ENCODE measurements around the gene ARHGAP9. TPM values are rescaled to one million over a fixed set of nuclear protein-coding genes. Genes with fewer than 3 reads are reported as not detected.
"Not testable (repeated sequence)": the region's sequence is repeated elsewhere in the genome, so short reads cannot be mapped to it uniquely, and the experiment has no call there.

The ARHGAP9 gene
- total and polyA plus RNA-seq, 12 donors = 0.83 to 17.7 (median 3.8) TPM

DNA sequence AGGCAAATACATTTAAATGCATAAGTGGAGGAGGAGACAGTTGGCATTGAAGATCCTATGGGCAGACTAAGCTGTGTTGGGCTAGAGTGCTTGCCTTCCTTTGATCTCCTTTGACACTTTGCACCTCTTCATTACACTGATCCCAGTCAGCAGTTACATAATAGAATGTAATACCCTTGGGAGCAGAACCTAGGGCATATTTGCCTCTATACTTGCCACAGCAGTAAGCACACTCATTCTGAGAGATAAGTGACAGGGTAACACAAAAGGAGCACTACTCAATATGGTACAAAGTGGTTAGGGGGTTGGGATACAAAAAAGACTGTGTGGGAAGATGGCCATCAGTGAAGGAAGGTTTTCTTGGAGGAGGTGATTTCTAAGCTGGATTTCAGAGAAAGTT lies 17.2 kb upstream of the ARHGAP9 start:
- H3K27me3 ChIP-seq = no peaks in the 10 kb centered on the region
- peaks cover 4 to 89% (median 41%) of the 10 kb centered on the region in 9 donors for H3K36me3 ChIP-seq
- ATAC-seq (no peak), DNase-seq (no peak)
- H3K27ac ChIP-seq = no peak overlapping the region
- intact Hi-C loops (cut with DNase I) = no loop called here
- no peaks in the 10 kb centered on the region for H3K9me3 ChIP-seq
- TF ChIP-seq, protein P1, sequence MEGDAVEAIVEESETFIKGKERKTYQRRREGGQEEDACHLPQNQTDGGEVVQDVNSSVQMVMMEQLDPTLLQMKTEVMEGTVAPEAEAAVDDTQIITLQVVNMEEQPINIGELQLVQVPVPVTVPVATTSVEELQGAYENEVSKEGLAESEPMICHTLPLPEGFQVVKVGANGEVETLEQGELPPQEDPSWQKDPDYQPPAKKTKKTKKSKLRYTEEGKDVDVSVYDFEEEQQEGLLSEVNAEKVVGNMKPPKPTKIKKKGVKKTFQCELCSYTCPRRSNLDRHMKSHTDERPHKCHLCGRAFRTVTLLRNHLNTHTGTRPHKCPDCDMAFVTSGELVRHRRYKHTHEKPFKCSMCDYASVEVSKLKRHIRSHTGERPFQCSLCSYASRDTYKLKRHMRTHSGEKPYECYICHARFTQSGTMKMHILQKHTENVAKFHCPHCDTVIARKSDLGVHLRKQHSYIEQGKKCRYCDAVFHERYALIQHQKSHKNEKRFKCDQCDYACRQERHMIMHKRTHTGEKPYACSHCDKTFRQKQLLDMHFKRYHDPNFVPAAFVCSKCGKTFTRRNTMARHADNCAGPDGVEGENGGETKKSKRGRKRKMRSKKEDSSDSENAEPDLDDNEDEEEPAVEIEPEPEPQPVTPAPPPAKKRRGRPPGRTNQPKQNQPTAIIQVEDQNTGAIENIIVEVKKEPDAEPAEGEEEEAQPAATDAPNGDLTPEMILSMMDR (IDR thresholded peaks at IDR 0.05) = no peak
- no peak overlapping the region for H3K4me3 ChIP-seq
- no peaks in the 10 kb centered on the region for H3K4me1 ChIP-seq

DNA sequence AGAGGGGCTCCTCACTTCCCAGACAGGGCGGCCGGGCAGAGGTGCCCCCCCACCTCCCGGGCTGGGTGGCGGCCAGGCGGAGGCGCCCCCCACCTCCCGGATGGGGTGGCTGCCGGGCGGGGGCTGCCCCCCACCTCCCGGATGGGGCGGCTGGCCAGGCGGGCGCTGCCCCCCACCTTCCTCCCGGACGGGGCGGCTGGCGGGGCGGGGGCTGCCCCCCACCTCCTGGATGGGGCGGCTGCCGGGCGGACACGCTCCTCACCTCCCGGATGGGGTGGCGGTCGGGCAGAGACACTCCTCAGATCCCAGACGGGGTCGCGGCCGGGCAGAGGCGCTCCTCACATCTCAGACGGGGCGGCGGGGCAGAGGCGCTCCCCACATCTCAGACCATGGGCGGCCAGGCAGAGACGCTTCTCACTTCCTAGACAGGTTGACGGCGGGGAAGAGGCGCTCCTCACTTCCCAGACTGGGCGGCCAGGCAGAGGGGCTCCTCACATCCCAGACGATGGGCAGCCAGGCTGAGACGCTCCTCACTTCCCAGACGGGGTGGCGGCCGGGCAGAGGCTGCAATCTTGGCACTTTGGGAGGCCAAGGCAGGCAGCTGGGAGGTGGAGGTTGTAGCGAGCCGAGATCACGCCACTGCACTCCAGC lies 15.5 kb upstream of the ARHGAP9 start:
- H3K4me3 ChIP-seq; ATAC-seq; H3K9me3 ChIP-seq; intact Hi-C loops (cut with DNase I); DNase-seq; H3K27ac ChIP-seq; H3K27me3 ChIP-seq; H3K4me1 ChIP-seq: not testable (repeated sequence)
- WGBS, 2 donors = 96 to 97% methylated on average over 38 to 45 of the region's 48 CpGs
- H3K36me3 ChIP-seq = peaks cover 0 to 89% (median 43%) of the 10 kb centered on the region in 9 donors

DNA sequence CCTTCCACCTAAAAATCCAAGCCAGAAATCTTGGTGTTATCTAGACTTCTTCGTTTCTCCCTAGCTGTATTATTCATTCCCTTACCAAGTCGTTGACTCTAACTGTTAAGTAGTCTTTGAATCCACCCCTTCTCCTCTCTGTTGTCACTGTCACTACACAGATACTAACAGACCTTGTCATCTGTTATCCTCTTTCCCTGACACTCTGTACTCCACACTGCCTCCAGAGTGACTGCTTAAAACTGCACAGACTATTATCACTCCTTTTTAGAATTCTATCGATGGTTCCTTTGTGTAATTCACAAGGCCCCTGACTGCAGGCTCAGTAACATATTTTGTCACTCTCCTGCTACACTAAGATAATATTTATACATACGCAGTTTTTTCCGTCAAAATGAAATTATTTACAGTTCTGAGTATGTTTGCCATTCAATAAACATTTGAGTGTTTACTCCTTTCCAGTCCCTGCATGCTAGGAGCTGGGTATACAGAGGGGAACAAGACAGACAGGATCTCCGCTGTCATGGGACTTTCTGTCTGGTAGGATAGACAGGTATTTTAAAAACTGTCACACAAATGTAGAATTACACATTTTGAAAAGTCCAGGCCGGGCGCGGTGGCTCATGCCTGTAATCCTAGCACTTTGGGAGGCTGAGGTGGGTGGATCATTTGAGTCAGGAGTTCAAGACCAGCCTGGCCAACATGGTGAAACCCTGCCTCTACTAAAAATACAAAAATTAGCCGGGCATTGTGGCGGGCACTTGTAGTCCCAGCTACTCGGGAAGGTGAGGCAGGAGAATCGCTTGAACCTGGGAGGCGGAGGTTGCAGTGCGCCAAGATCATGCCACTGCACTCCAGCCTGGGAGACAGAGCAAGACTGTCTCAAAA lies 12.0 kb upstream of the ARHGAP9 start:
- WGBS, 2 donors = 89 to 92% methylated on average over 15 of the region's 15 CpGs
- TF ChIP-seq, protein P1 (IDR thresholded peaks at IDR 0.05) = no peak
- no peak overlapping the region for H3K27ac ChIP-seq
- no peak for ATAC-seq
- DNase-seq = no peak
- H3K4me1 ChIP-seq = peaks cover 9 to 21% (median 13%) of the 10 kb centered on the region in 9 donors
- no peaks in the 10 kb centered on the region for H3K9me3 ChIP-seq
- no peaks in the 10 kb centered on the region for H3K27me3 ChIP-seq
- no peak overlapping the region for H3K4me3 ChIP-seq
- intact Hi-C loops (cut with DNase I) = no loop called here
- peaks cover 0 to 68% (median 26%) of the 10 kb centered on the region in 9 donors for H3K36me3 ChIP-seq

DNA sequence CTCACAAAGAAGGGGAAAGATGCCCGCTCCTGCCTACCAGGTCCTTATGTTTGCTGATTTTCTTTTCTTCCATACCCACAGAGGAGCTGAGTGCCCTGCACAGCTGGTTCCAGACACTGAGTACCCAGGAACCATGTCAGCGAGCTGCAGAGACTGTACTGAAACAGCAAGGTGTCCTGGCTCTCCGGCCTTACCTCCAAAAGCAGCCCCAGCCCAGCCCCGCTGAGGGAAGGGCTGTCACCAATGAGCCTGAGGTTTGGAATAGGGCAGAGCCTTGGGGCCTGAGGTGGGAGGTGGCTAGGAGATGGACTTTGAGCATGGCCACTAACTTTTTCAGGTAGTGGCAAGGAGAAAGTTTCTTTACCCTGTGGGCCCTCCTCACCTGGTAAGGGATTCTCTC lies 10.5 kb upstream of the ARHGAP9 start:
- Histone ChIP-seq H3K27me3 (no peaks in the 10 kb centered on the region), H3K27ac (no peak overlapping the region), H3K4me1 (peaks cover 9 to 21% (median 13%) of the 10 kb centered on the region in 9 donors), H3K36me3 (peaks cover 0 to 53% (median 23%) of the 10 kb centered on the region in 9 donors), H3K9me3 (no peaks in the 10 kb centered on the region), H3K4me3 (no peak overlapping the region)
- DNase-seq (no peak), ATAC-seq (no peak)
- TF ChIP-seq, protein P1 (IDR thresholded peaks at IDR 0.05) = no peak
- 94 to 99% methylated on average over 4 of the region's 4 CpGs for WGBS, 2 donors
- intact Hi-C loops (cut with DNase I) = no loop called here
